Measurements from ENCODE around the gene OLFM2. TPM values are rescaled to one million over a fixed set of nuclear protein-coding genes. Genes with fewer than 3 reads are reported as not detected.

OLFM2 gene
- 1.4 and 13.5 TPM in 2 replicates for total RNA-seq (2014; rRNA removed; shearing (Covaris generic); ENCODE audit: low replicate concordance)

- in situ Hi-C loops (cut with HindIII; ENCODE audit: low pct_unique_long_range_greater_than_20kb, low sequenced_read_pairs): no loop called here
- DNase-seq (ENCODE audit: low read depth): no peak
Observed at GRCh38 chr19:9936326-9937000, at the start of gene OLFM2. OLFM2 (minus strand) TSS chr19:9936515; CDS start chr19:9936366, 149 bp downstream.

GRCh38 chr19:9981406-9982260, 45.3 kb upstream of the OLFM2 start:
- in situ Hi-C loops (cut with HindIII; ENCODE audit: low pct_unique_long_range_greater_than_20kb, low sequenced_read_pairs): no loop called here
- no peak for DNase-seq (ENCODE audit: low read depth)

- in situ Hi-C loops (cut with HindIII; ENCODE audit: low pct_unique_long_range_greater_than_20kb, low sequenced_read_pairs): no loop called here
- DNase-seq (ENCODE audit: low read depth): no peak
Observed at GRCh38 chr19:9972103-9972502, 35.8 kb upstream of the OLFM2 start.

- in situ Hi-C loops (cut with HindIII; ENCODE audit: low pct_unique_long_range_greater_than_20kb, low sequenced_read_pairs): no loop called here
- no peak for DNase-seq (ENCODE audit: low read depth)
Observed at GRCh38 chr19:9971166-9971897, 35.0 kb upstream of the OLFM2 start.

GRCh38 chr19:9970481-9970880, 34.2 kb upstream of the OLFM2 start:
- no peak for DNase-seq (ENCODE audit: low read depth)
- in situ Hi-C loops (cut with HindIII; ENCODE audit: low pct_unique_long_range_greater_than_20kb, low sequenced_read_pairs): no loop called here

- no peak for DNase-seq (ENCODE audit: low read depth)
- in situ Hi-C loops (cut with HindIII; ENCODE audit: low pct_unique_long_range_greater_than_20kb, low sequenced_read_pairs): no loop called here
Observed at GRCh38 chr19:9969688-9969975, 33.3 kb upstream of the OLFM2 start.

- in situ Hi-C loops (cut with HindIII; ENCODE audit: low pct_unique_long_range_greater_than_20kb, low sequenced_read_pairs): no loop called here
Observed at GRCh38 chr19:9968820-9969687, 32.7 kb upstream of the OLFM2 start.

GRCh38 chr19:9967326-9967725, 31.0 kb upstream of the OLFM2 start:
- in situ Hi-C loops (cut with HindIII; ENCODE audit: low pct_unique_long_range_greater_than_20kb, low sequenced_read_pairs): no loop called here
- no peak for DNase-seq (ENCODE audit: low read depth)

More at GRCh38 chr19:9968820-9969687, 32.7 kb upstream of the OLFM2 start:
- no peak for DNase-seq (ENCODE audit: low read depth)

GRCh38 chr19:9966448-9966847, 30.1 kb upstream of the OLFM2 start:
- in situ Hi-C loops (cut with HindIII; ENCODE audit: low pct_unique_long_range_greater_than_20kb, low sequenced_read_pairs): no loop called here
- no peak for DNase-seq (ENCODE audit: low read depth)

- in situ Hi-C loops (cut with HindIII; ENCODE audit: low pct_unique_long_range_greater_than_20kb, low sequenced_read_pairs): no loop called here
- no peak for DNase-seq (ENCODE audit: low read depth)
Observed at GRCh38 chr19:9966024-9966423, 29.7 kb upstream of the OLFM2 start.

- no peak for DNase-seq (ENCODE audit: low read depth)
Observed at GRCh38 chr19:9962623-9963290, 26.4 kb upstream of the OLFM2 start.

GRCh38 chr19:9961103-9961502, 24.8 kb upstream of the OLFM2 start:
- no peak for DNase-seq (ENCODE audit: low read depth)
- in situ Hi-C loops (cut with HindIII; ENCODE audit: low pct_unique_long_range_greater_than_20kb, low sequenced_read_pairs): no loop called here

More at GRCh38 chr19:9962623-9963290, 26.4 kb upstream of the OLFM2 start:
- in situ Hi-C loops (cut with HindIII; ENCODE audit: low pct_unique_long_range_greater_than_20kb, low sequenced_read_pairs): no loop called here

GRCh38 chr19:9958379-9958821, 22.1 kb upstream of the OLFM2 start:
- in situ Hi-C loops (cut with HindIII; ENCODE audit: low pct_unique_long_range_greater_than_20kb, low sequenced_read_pairs): no loop called here
- DNase-seq (ENCODE audit: low read depth): no peak

- in situ Hi-C loops (cut with HindIII; ENCODE audit: low pct_unique_long_range_greater_than_20kb, low sequenced_read_pairs): no loop called here
- no peak for DNase-seq (ENCODE audit: low read depth)
Observed at GRCh38 chr19:9956956-9957355, 20.6 kb upstream of the OLFM2 start.

- in situ Hi-C loops (cut with HindIII; ENCODE audit: low pct_unique_long_range_greater_than_20kb, low sequenced_read_pairs): no loop called here
- no peak for DNase-seq (ENCODE audit: low read depth)
Observed at GRCh38 chr19:9953802-9954542, 17.7 kb upstream of the OLFM2 start.

- DNase-seq (ENCODE audit: low read depth): no peak
- in situ Hi-C loops (cut with HindIII; ENCODE audit: low pct_unique_long_range_greater_than_20kb, low sequenced_read_pairs): no loop called here
Observed at GRCh38 chr19:9952276-9952675, 16.0 kb upstream of the OLFM2 start.

- no peak for DNase-seq (ENCODE audit: low read depth)
- in situ Hi-C loops (cut with HindIII; ENCODE audit: low pct_unique_long_range_greater_than_20kb, low sequenced_read_pairs): no loop called here
Observed at GRCh38 chr19:9947441-9947840, 11.1 kb upstream of the OLFM2 start.

Data from Caki2 (cell line).